Liver (tissue), 9 donors: ENCODE measurements around the gene AGPAT2. TPM values are rescaled to one million over a fixed set of nuclear protein-coding genes. Genes with fewer than 3 reads are reported as not detected.

ENCODE experiments used
- DNase-seq: peaks from one replicate; pipeline ENCODE4 v3.0.0-alpha.2; 2017; ENCODE audit warnings: low spot score
- H3K27ac ChIP-seq, 2 donors: one replicate each; pipeline ENCODE4 v1.7.0; 2013; ENCODE audit warnings: inconsistent platforms in 2 of 2, low read length in 2 of 2, control low read depth in 1 of 2, low read depth in 1 of 2, mild to moderate bottlenecking in 1 of 2
- H3K27me3 ChIP-seq, 4 donors: one replicate each; pipeline versions ENCODE4 v1.6.1 to v1.7.0; 2013; ENCODE audit warnings: low read length in 3 of 4, inconsistent platforms in 1 of 4, mild to moderate bottlenecking in 1 of 4, moderate library complexity in 1 of 4; ENCODE audit not compliant: control insufficient read depth in 4 of 4, insufficient read depth in 4 of 4
- H3K36me3 ChIP-seq, 4 donors: one replicate each; pipeline versions ENCODE4 v1.6.1 to v1.7.0; 2013; ENCODE audit warnings: low read length in 3 of 4, mild to moderate bottlenecking in 3 of 4, low read depth in 1 of 4, moderate library complexity in 1 of 4; ENCODE audit not compliant: control insufficient read depth in 4 of 4, insufficient read depth in 3 of 4
- H3K4me1 ChIP-seq, 4 donors: one replicate each; pipeline versions ENCODE4 v1.6.1 to v1.7.0; 2013; ENCODE audit warnings: low read length in 3 of 4, mild to moderate bottlenecking in 3 of 4, moderate library complexity in 1 of 4; ENCODE audit not compliant: control insufficient read depth in 4 of 4, insufficient read depth in 4 of 4
- H3K4me3 ChIP-seq, 3 donors: one replicate each; pipeline versions ENCODE4 v1.6.1 to v1.7.0; 2013; ENCODE audit warnings: low read length in 3 of 3, control low read depth in 1 of 3, low read depth in 1 of 3, mild to moderate bottlenecking in 1 of 3
- H3K9ac ChIP-seq, 2 donors: one replicate each; pipeline ENCODE4 v1.7.0; 2013; ENCODE audit warnings: low read length in 2 of 2, mild to moderate bottlenecking in 2 of 2, moderate library complexity in 2 of 2, control low read depth in 1 of 2, low read depth in 1 of 2
- H3K9me3 ChIP-seq, 4 donors: one replicate each; pipeline versions ENCODE4 v1.6.1 to v1.7.0; 2013; ENCODE audit warnings: low read length in 3 of 4; ENCODE audit not compliant: control insufficient read depth in 4 of 4
- EGR1 ChIP-seq, 2 donors: IDR thresholded peaks; 2 replicates each; pipeline ENCODE4 v1.6.1; 2016 to 2018; ENCODE audit warnings: antibody characterized with exemption in 2 of 2, low read depth in 2 of 2
- FOXA1 ChIP-seq: IDR thresholded peaks from 2 replicates; pipeline ENCODE4 v1.6.1; 2016; ENCODE audit warnings: antibody characterized with exemption
- FOXA2 ChIP-seq: IDR thresholded peaks from 2 replicates; pipeline ENCODE4 v1.6.1; 2016; ENCODE audit warnings: antibody characterized with exemption
- GABPA ChIP-seq, 2 donors: IDR thresholded peaks in 1 of 2; conservative IDR thresholded peaks in 1 of 2; 2 replicates each; pipeline ENCODE4 v1.6.1; 2016; ENCODE audit warnings: antibody characterized with exemption in 2 of 2, mild to moderate bottlenecking in 1 of 2, moderate library complexity in 1 of 2
- HNF4A ChIP-seq, 2 donors: conservative IDR thresholded peaks; 2 replicates each; pipeline ENCODE4 v1.6.1; 2016; ENCODE audit warnings: antibody characterized with exemption in 2 of 2, mild to moderate bottlenecking in 2 of 2
- HNF4G ChIP-seq: IDR thresholded peaks from 2 replicates; pipeline ENCODE4 v1.6.1; 2016; ENCODE audit warnings: antibody characterized with exemption
- JUND ChIP-seq, 2 donors: IDR thresholded peaks; 2 replicates each; pipeline ENCODE4 v1.6.1; 2016; ENCODE audit warnings: antibody characterized with exemption in 2 of 2
- NR2F2 ChIP-seq: IDR thresholded peaks from 2 replicates; pipeline ENCODE4 v1.6.1; 2016; ENCODE audit warnings: antibody characterized with exemption
- RAD21 ChIP-seq, 2 donors: IDR thresholded peaks; 2 replicates each; pipeline ENCODE4 v1.6.1; 2016; ENCODE audit warnings: antibody characterized with exemption in 2 of 2, mild to moderate bottlenecking in 2 of 2
- RXRA ChIP-seq, 2 donors: IDR thresholded peaks; 2 replicates each; pipeline ENCODE4 v1.6.1; 2017 to 2018; ENCODE audit warnings: antibody characterized with exemption in 2 of 2, mild to moderate bottlenecking in 1 of 2
- SP1 ChIP-seq: IDR thresholded peaks from 2 replicates; pipeline ENCODE4 v1.6.1; 2018; ENCODE audit warnings: antibody characterized with exemption, mild to moderate bottlenecking
- TAF1 ChIP-seq: conservative IDR thresholded peaks from 2 replicates; pipeline ENCODE4 v1.6.1; 2016; ENCODE audit warnings: antibody characterized with exemption, mild to moderate bottlenecking
- YY1 ChIP-seq: IDR thresholded peaks from 2 replicates; pipeline ENCODE4 v1.6.1; 2016; ENCODE audit warnings: antibody characterized with exemption, mild to moderate bottlenecking
- WGBS: extraction: QIAGEN DNeasy Blood & Tissue Kit; methylation state at CpG from one replicate; pipeline ENCODE4 v1.1.7; 2013; 5-methylcytosine and 5-hydroxymethylcytosine counted together
- polyA plus RNA-seq, 2 donors: library from polyadenylated mRNA; stranded (reverse) in 1 of 2; unstranded in 1 of 2; fragments of 200-250 nt in 1 of 2; fragments of >200 nt in 1 of 2; fragmentation: Nextera tagmentation in 1 of 2; extraction: Ambion mirVana in 1 of 2; gene quantifications; one replicate each; pipeline versions ENCODE4 v1.2.1 to v1.2.3, GENCODE V29; 2013 to 2015
- total RNA-seq, 2 donors: library from RNA; depleted of rRNA; stranded (reverse); fragments of >200 nt; gene quantifications; one replicate each; pipeline ENCODE4 v1.2.3, GENCODE V29; 2014
- TF ChIP-seq, protein P1 (sequence below): IDR thresholded peaks from 2 replicates; pipeline ENCODE4 v1.6.1; 2016; ENCODE audit warnings: antibody characterized with exemption, mild to moderate bottlenecking
- TF ChIP-seq, protein P2 (sequence below): IDR thresholded peaks from 2 replicates; pipeline ENCODE4 v1.6.1; 2016; ENCODE audit warnings: antibody characterized with exemption
- TF ChIP-seq, protein P3 (sequence below): IDR thresholded peaks from 2 replicates; pipeline ENCODE4 v1.6.1; 2016; ENCODE audit warnings: antibody characterized with exemption
- TF ChIP-seq, protein P4 (sequence below): IDR thresholded peaks from 2 replicates; pipeline ENCODE4 v1.6.1; 2016; ENCODE audit warnings: antibody characterized with exemption
- TF ChIP-seq, protein P5 (sequence below): fragments of 150-350 bp; IDR thresholded peaks from 2 replicates; pipeline ENCODE4 v1.5.1; 2017; ENCODE audit warnings: improper control_type of control experiment, low read depth, low read length; ENCODE audit not compliant: missing input control
- donor health status: healthy.
- donor health status: healthy.
- donor health status: healthy.
- donor health status: healthy.
- donor health status: healthy.

AGPAT2 gene
- total and polyA plus RNA-seq, 4 donors = 75.1 to 222 (median 212) TPM

DNA sequence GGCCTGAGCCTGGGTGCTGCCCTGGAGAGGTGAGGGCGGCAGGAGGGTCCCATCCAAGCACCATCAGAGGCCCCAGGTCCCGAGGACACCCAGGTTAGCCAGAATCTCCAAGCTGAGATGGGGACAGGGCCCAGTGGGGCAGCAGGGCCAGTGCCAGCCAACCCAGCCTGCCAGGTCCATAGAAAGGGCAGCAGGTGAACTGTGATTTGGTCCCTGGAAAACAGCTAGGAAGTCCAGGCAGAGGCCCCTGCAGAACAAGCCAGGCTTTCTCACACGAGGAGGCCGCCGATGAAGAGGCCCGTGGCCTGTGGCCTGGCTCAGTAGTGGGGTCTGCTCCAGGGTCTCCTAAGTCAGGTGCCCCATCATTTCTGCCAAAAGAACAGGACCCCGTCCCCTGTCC is 2.0 kb downstream of the AGPAT2 start:
- peak overlapping the region in 2 of 3 donors; percentile 84 to 89 for H3K4me3 ChIP-seq
- peak overlapping the region in 1 of 2 donors; percentile 44 for H3K9ac ChIP-seq
- H3K27ac ChIP-seq = peak overlapping the region in 1 of 2 donors; percentile 92
- H3K36me3 ChIP-seq = no peaks in the 10 kb centered on the region
- WGBS = 65% methylated on average over 7 of the region's 7 CpGs
- H3K9me3 ChIP-seq = no peaks in the 10 kb centered on the region
- no peaks in the 10 kb centered on the region for H3K27me3 ChIP-seq
- TF ChIP-seq, protein P1, sequence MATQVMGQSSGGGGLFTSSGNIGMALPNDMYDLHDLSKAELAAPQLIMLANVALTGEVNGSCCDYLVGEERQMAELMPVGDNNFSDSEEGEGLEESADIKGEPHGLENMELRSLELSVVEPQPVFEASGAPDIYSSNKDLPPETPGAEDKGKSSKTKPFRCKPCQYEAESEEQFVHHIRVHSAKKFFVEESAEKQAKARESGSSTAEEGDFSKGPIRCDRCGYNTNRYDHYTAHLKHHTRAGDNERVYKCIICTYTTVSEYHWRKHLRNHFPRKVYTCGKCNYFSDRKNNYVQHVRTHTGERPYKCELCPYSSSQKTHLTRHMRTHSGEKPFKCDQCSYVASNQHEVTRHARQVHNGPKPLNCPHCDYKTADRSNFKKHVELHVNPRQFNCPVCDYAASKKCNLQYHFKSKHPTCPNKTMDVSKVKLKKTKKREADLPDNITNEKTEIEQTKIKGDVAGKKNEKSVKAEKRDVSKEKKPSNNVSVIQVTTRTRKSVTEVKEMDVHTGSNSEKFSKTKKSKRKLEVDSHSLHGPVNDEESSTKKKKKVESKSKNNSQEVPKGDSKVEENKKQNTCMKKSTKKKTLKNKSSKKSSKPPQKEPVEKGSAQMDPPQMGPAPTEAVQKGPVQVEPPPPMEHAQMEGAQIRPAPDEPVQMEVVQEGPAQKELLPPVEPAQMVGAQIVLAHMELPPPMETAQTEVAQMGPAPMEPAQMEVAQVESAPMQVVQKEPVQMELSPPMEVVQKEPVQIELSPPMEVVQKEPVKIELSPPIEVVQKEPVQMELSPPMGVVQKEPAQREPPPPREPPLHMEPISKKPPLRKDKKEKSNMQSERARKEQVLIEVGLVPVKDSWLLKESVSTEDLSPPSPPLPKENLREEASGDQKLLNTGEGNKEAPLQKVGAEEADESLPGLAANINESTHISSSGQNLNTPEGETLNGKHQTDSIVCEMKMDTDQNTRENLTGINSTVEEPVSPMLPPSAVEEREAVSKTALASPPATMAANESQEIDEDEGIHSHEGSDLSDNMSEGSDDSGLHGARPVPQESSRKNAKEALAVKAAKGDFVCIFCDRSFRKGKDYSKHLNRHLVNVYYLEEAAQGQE = no peak
- TF ChIP-seq SP1 = no peak
- TF ChIP-seq, protein P2, sequence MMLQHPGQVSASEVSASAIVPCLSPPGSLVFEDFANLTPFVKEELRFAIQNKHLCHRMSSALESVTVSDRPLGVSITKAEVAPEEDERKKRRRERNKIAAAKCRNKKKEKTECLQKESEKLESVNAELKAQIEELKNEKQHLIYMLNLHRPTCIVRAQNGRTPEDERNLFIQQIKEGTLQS = no peak
- TF ChIP-seq, protein P3, sequence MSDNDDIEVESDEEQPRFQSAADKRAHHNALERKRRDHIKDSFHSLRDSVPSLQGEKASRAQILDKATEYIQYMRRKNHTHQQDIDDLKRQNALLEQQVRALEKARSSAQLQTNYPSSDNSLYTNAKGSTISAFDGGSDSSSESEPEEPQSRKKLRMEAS = no peak
- no peak for TF ChIP-seq RAD21 (IDR thresholded peaks at IDR 0.05)
- peaks cover 47 to 79% (median 64%) of the 10 kb centered on the region in 4 donors for H3K4me1 ChIP-seq
- DNase-seq = no peak

DNA sequence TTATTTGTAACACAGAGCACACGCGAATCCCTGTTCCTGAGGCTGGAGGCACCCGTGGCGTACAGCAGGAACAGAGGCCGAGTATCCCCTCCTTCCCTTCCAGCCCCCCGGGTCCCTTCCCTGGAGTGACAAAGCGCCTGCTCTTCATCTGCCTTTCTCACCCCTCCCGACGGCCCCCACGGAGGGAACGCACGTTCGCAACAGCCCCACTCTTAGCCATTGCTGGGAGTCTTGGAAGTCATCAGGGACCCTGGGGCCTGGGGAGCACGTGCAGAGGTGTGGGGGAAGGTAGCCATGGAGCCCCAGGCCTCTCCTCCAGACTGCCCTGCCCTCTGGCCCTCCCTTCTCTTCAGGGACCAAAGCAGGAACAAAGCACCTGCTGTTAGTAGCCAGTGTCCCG is 2.5 kb downstream of the AGPAT2 start:
- Histone ChIP-seq H3K4me1 (peaks cover 43 to 78% (median 65%) of the 10 kb centered on the region in 4 donors), H3K27ac (no peak overlapping the region), H3K36me3 (no peaks in the 10 kb centered on the region), H3K9me3 (no peaks in the 10 kb centered on the region), H3K4me3 (peak overlapping the region in 1 of 3 donors; percentile 89), H3K27me3 (no peaks in the 10 kb centered on the region), H3K9ac (peak overlapping the region in 1 of 2 donors; percentile 44)
- TF ChIP-seq, protein P1 = no peak
- no peak for TF ChIP-seq HNF4A (conservative IDR thresholded peaks at IDR 0.05)
- TF ChIP-seq FOXA2 = no peak
- no peak for TF ChIP-seq EGR1 (IDR thresholded peaks at IDR 0.05; ENCODE audit: low read depth in 2 of 2)
- no peak for TF ChIP-seq FOXA1
- no peak for TF ChIP-seq GABPA (IDR thresholded peaks at IDR 0.05 in 1 of 2, conservative IDR thresholded peaks at IDR 0.05 in 1 of 2)
- TF ChIP-seq TAF1 = no peak
- no peak for TF ChIP-seq JUND (IDR thresholded peaks at IDR 0.05)
- no peak for TF ChIP-seq RXRA (IDR thresholded peaks at IDR 0.05)
- TF ChIP-seq, protein P2 = no peak
- no peak for TF ChIP-seq YY1
- TF ChIP-seq, protein P4, sequence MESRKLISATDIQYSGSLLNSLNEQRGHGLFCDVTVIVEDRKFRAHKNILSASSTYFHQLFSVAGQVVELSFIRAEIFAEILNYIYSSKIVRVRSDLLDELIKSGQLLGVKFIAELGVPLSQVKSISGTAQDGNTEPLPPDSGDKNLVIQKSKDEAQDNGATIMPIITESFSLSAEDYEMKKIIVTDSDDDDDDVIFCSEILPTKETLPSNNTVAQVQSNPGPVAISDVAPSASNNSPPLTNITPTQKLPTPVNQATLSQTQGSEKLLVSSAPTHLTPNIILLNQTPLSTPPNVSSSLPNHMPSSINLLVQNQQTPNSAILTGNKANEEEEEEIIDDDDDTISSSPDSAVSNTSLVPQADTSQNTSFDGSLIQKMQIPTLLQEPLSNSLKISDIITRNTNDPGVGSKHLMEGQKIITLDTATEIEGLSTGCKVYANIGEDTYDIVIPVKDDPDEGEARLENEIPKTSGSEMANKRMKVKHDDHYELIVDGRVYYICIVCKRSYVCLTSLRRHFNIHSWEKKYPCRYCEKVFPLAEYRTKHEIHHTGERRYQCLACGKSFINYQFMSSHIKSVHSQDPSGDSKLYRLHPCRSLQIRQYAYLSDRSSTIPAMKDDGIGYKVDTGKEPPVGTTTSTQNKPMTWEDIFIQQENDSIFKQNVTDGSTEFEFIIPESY = no peak
- TF ChIP-seq, protein P3 = no peak
- TF ChIP-seq, protein P5, sequence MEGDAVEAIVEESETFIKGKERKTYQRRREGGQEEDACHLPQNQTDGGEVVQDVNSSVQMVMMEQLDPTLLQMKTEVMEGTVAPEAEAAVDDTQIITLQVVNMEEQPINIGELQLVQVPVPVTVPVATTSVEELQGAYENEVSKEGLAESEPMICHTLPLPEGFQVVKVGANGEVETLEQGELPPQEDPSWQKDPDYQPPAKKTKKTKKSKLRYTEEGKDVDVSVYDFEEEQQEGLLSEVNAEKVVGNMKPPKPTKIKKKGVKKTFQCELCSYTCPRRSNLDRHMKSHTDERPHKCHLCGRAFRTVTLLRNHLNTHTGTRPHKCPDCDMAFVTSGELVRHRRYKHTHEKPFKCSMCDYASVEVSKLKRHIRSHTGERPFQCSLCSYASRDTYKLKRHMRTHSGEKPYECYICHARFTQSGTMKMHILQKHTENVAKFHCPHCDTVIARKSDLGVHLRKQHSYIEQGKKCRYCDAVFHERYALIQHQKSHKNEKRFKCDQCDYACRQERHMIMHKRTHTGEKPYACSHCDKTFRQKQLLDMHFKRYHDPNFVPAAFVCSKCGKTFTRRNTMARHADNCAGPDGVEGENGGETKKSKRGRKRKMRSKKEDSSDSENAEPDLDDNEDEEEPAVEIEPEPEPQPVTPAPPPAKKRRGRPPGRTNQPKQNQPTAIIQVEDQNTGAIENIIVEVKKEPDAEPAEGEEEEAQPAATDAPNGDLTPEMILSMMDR = no peak
- no peak for TF ChIP-seq HNF4G
- TF ChIP-seq RAD21 (IDR thresholded peaks at IDR 0.05) = no peak
- TF ChIP-seq NR2F2 = no peak
- no peak for TF ChIP-seq SP1
- 79% methylated on average over 15 of the region's 15 CpGs for WGBS
- no peak for DNase-seq
